ENCODE data around the gene PHC2. TPM values are rescaled to one million over a fixed set of nuclear protein-coding genes. Genes with fewer than 3 reads are reported as not detected.

The PHC2 gene
- polyA plus RNA-seq, 1 donor (not counting 4 experiments of a cell fraction or from before 2014, with no cell fraction given): 51.7 TPM

DNA sequence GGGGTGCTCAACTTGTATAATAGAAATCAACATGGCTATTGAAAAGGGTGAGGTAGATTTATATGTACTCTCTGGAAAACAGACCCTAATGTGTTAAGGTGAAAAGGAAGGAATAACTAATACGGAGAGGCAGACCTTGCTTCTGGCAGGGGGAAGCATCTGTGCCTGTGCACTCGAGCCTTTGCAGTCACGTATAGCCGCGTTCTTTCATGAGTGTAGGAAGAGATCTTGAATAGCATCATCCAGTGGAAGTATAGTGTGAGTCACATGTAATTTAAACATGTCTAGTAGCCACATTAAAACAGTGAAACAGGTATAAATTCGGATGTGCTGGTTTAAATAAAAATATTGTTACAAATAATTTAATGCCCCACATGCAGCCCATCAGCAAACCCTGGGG lies 112.9 kb downstream of the PHC2 start:
- no peak overlapping the region for H3K4me2 ChIP-seq (ENCODE audit: control insufficient read depth, extremely low read depth, insufficient read depth, low read depth, low read length)
- DNase-seq (ENCODE audit: low read depth, low spot score): no peak
- FAIRE-seq: no peak

DNA sequence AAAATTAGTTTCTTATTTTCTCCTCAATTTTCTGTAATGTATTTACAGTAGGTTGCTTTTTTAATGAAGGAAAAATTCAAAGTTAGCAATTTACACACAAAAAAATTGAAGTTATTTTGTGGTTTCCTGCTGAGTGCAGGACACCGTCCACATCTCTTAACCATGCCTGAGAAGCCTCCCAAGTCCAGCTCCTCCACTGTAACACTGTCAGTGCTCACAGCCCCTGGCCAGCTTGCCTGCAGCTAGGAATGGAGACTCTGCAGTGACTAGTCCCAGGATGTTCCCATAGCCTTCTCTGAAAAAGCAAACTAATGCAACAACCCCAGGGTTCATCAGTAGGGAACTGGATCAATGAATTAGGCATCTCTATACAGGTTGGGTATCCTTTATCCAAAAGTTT lies 113.5 kb downstream of the PHC2 start:
- Histone ChIP-seq H3K4me1 (ENCODE audit: control insufficient read depth, extremely low read depth, insufficient read depth, low read length) (no peaks in the 10 kb centered on the region), H3K9me3 (ENCODE audit: control insufficient read depth, low read depth, low read length) (no peaks in the 10 kb centered on the region), H3K4me3 (ENCODE audit: control insufficient read depth in 2 of 3, extremely low read depth in 1 of 3, insufficient read depth in 2 of 3, low read depth in 1 of 3, low read length in 3 of 3) (no peak overlapping the region), H3K4me2 (ENCODE audit: control insufficient read depth, extremely low read depth, insufficient read depth, low read depth, low read length) (no peak overlapping the region), H3K36me3 (ENCODE audit: control insufficient read depth in 2 of 2, extremely low read depth in 1 of 2, insufficient read depth in 2 of 2, low read length in 2 of 2) (no peaks in the 10 kb centered on the region), H2AFZ (ENCODE audit: control insufficient read depth, low read length) (no peak overlapping the region), H4K20me1 (ENCODE audit: control insufficient read depth, extremely low read depth, insufficient read depth, low read length) (no peaks in the 10 kb centered on the region), H3K9me1 (ENCODE audit: control insufficient read depth, extremely low read depth, insufficient read depth, low read length) (no peaks in the 10 kb centered on the region), H3K79me2 (ENCODE audit: control insufficient read depth, insufficient read depth, low read length) (no peaks in the 10 kb centered on the region), H3K9ac (ENCODE audit: control insufficient read depth, extremely low read depth, insufficient read depth, low read length) (no peak overlapping the region), H3K27ac (ENCODE audit: control insufficient read depth, insufficient read depth, low read length) (no peak overlapping the region), H3K27me3 (ENCODE audit: control insufficient read depth, extremely low read depth, insufficient read depth, low read length) (no peaks in the 10 kb centered on the region)
- DNase-seq (ENCODE audit: low read depth, low spot score) (no peak), FAIRE-seq (no peak)
- dilution Hi-C loops (cut with MboI; ENCODE audit: extremely low pct_ligation_motif_present, low sequenced_read_pairs): no loop called here
- TF ChIP-seq, protein P1, sequence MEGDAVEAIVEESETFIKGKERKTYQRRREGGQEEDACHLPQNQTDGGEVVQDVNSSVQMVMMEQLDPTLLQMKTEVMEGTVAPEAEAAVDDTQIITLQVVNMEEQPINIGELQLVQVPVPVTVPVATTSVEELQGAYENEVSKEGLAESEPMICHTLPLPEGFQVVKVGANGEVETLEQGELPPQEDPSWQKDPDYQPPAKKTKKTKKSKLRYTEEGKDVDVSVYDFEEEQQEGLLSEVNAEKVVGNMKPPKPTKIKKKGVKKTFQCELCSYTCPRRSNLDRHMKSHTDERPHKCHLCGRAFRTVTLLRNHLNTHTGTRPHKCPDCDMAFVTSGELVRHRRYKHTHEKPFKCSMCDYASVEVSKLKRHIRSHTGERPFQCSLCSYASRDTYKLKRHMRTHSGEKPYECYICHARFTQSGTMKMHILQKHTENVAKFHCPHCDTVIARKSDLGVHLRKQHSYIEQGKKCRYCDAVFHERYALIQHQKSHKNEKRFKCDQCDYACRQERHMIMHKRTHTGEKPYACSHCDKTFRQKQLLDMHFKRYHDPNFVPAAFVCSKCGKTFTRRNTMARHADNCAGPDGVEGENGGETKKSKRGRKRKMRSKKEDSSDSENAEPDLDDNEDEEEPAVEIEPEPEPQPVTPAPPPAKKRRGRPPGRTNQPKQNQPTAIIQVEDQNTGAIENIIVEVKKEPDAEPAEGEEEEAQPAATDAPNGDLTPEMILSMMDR (optimal IDR thresholded peaks at IDR 0.05 in 1 of 3, IDR thresholded peaks at IDR 0.05 in 1 of 3, conservative IDR thresholded peaks at IDR 0.05 in 1 of 3; ENCODE audit: extremely low read depth in 1 of 3, insufficient read depth in 2 of 3, low read length in 3 of 3): no peak
- no peak for TF ChIP-seq EZH2 (IDR thresholded peaks at IDR 0.05; ENCODE audit: low read length)

More for the DNA sequence above, 112.9 kb downstream of the PHC2 start:
- dilution Hi-C loops (cut with MboI; ENCODE audit: extremely low pct_ligation_motif_present, low sequenced_read_pairs): no loop called here
- Histone ChIP-seq H2AFZ (ENCODE audit: control insufficient read depth, low read length) (no peak overlapping the region), H3K79me2 (ENCODE audit: control insufficient read depth, insufficient read depth, low read length) (no peaks in the 10 kb centered on the region), H3K4me1 (ENCODE audit: control insufficient read depth, extremely low read depth, insufficient read depth, low read length) (no peaks in the 10 kb centered on the region), H3K9me1 (ENCODE audit: control insufficient read depth, extremely low read depth, insufficient read depth, low read length) (no peaks in the 10 kb centered on the region), H3K9me3 (ENCODE audit: control insufficient read depth, low read depth, low read length) (no peaks in the 10 kb centered on the region), H3K9ac (ENCODE audit: control insufficient read depth, extremely low read depth, insufficient read depth, low read length) (no peak overlapping the region), H3K27me3 (ENCODE audit: control insufficient read depth, extremely low read depth, insufficient read depth, low read length) (no peaks in the 10 kb centered on the region), H3K4me3 (ENCODE audit: control insufficient read depth in 2 of 3, extremely low read depth in 1 of 3, insufficient read depth in 2 of 3, low read depth in 1 of 3, low read length in 3 of 3) (no peak overlapping the region), H4K20me1 (ENCODE audit: control insufficient read depth, extremely low read depth, insufficient read depth, low read length) (peaks cover 3% of the 10 kb centered on the region), H3K36me3 (ENCODE audit: control insufficient read depth in 2 of 2, extremely low read depth in 1 of 2, insufficient read depth in 2 of 2, low read length in 2 of 2) (peaks cover 3 to 4% of the 10 kb centered on the region in 2 experiments), H3K27ac (ENCODE audit: control insufficient read depth, insufficient read depth, low read length) (no peak overlapping the region)
- TF ChIP-seq EZH2 (IDR thresholded peaks at IDR 0.05; ENCODE audit: low read length): no peak
- TF ChIP-seq, protein P1 (optimal IDR thresholded peaks at IDR 0.05 in 1 of 3, IDR thresholded peaks at IDR 0.05 in 1 of 3, conservative IDR thresholded peaks at IDR 0.05 in 1 of 3; ENCODE audit: extremely low read depth in 1 of 3, insufficient read depth in 2 of 3, low read length in 3 of 3): no peak
